GM18873 (cell line): ENCODE results near the gene IFT20.
"Not testable (repeated sequence)": the region's sequence is repeated elsewhere in the genome, so short reads cannot be mapped to it uniquely, and the experiment has no call there.

Experiments used
- ATAC-seq: cut with Tn5 transposase; IDR thresholded peaks from one replicate; pipeline ENCODE4 v1.9.1; 2021; ENCODE audit warnings: mild to moderate bottlenecking, moderate library complexity, moderate number of reproducible peaks; ENCODE audit not compliant: unreplicated experiment, low FRiP score

The IFT20 gene

GRCh38 chr17:28317099-28317965, 17.9 kb downstream of the IFT20 start:
- ATAC-seq, result no peak

DNA sequence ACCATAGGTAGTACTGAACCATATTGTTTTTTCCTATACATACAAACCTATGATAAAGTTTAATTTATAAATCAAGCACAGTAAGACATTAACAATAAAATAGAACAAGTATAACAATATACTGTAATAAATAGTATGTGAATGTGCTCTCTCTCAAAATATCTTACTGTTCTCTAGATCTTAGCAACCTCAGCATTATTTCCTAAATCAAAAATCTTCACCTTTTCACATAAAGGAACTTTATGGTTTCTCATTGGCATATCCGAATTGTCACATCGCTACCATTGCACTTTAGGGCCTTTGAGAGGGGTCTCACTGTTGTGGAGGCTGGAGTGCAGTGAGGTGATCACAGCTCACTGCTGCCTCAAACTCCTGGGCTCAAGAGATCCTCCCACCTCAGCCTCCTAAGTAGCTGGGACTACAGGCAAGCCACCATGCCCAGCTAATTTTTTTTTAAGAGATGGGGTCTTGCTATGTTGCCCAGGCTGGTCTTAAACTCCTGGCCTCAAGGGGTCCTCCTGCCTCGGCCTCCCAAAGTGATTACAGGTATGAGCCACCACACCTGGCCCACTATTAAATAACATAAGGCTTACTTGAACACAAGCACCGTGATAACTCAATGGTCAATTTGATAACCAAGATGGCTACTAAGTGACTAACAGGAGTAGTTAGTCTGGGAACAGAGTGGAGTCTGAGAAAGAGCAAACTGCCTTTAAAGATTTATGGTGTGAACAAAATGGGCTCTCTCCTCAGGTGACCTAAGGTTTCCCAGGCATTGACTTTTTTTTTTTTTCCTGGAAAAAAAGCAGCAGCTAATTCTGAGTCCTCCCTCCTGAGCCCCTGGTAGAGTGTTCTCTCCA, 19.2 kb downstream of the IFT20 start:
- no peak for ATAC-seq

- ATAC-seq, result no peak
These were observed 21.4 kb downstream of the IFT20 start for GRCh38 chr17:28313841-28314240.

- ATAC-seq, result no peak
These were observed 28.3 kb downstream of the IFT20 start for GRCh38 chr17:28306954-28307401.

DNA sequence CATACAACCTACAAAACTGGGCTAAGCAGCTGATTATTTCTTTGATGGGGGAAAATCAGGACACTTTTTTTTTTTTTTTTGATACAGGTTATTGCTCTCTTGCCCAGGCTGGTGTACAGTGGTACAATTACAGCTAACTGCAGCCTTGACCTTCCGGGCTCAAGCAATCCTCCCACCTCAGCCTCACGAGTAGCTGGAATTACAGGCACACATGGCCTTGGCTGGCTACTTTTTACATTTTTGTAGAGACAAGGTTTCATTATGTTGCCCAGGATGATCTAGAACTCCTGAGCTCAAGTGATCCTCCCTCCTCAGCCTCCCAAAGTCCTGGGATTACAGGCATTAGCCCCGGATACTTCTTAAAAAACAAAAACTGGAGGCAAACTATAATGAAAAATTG, 36.8 kb downstream of the IFT20 start:
- no peak for ATAC-seq

DNA sequence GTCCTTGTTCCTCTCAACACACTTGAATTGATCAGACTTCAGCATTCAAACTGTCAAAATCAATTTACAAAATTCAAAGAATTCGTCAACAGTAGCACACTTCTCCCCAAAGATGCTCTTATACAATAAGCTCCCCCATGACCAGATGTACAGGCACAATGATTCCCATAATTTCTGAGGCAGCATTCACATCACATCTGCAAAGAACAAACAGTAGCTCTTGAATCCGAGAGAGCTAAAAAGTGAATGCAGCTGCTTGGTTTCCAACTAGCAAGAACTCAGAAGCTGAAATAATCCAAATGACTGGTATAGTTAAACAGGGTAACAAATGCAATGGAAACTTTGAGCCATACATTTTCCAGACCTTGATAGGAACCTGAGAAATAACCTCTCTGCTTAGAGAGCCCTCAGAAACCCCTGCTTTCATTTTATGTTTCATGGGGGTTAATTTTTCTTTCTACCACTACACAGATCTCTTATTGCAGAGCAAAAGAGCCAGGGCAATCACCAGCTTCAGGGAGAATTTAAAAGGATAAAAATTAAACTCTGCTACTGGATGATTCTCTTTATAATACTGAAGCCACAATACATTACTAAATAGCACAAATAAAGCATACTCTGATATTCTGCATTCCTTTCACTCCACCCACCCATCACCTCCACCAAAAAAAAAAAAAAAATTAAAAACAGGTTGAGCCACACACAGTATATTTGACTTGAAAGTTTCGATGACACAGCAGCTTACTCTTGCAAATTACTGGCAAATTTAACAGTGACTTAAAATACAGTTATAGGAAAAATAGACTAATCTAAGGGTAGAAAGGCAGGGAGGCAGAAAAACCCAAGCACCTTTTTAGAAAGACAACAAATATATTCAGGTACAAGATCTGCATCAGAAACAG, 39.3 kb downstream of the IFT20 start:
- no peak for ATAC-seq

- ATAC-seq, result no peak
These were observed 41.3 kb downstream of the IFT20 start for GRCh38 chr17:28293994-28294393.

- ATAC-seq, result not testable (repeated sequence)
These were observed 42.4 kb downstream of the IFT20 start for GRCh38 chr17:28292878-28293277.

GRCh38 chr17:28291780-28292330, 43.4 kb downstream of the IFT20 start:
- ATAC-seq, result no peak

DNA sequence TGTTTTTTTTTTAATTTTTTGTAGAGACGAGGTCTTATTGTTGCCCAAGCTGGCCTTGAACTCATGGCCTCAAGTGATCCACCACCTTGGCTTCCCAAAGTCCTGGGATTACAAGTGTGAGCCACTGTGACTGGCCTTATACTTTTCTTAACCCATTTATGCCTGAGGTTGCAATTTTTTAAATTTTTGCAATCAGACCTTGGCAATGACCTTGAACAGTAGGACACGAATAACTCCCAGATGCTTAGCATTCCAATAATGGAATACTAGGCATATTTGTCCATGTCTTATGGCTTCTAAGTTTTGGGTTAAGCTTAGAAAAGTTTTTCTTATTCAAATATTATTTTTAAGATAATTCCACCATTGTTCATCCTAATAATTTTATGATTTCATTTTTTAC, 44.6 kb downstream of the IFT20 start:
- ATAC-seq, result no peak

GRCh38 chr17:28285965-28286364, 49.3 kb downstream of the IFT20 start:
- ATAC-seq, result no peak

- ATAC-seq, result no peak
These were observed 52.7 kb downstream of the IFT20 start for GRCh38 chr17:28282596-28282995.

DNA sequence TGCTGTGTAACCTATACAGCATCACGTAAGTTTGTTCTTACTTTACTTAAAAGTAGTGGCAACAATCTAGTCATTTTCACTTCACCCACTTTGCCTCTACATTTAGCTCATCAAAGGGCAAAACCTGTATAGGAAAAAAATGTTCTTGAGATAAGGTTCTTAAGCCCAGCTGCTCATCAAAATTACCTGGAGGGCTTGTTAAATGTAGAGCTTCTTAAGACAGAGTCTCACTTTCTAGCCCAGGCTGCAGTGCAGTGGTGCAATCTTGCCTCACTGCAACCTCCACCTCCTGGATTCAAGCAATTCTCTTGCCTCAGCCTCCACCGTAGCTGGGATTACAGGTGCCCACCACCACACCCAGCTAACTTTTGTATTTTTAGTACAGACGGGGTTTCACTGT, 54.4 kb downstream of the IFT20 start:
- ATAC-seq, result no peak

- no peak for ATAC-seq
These were observed 55.9 kb downstream of the IFT20 start for GRCh38 chr17:28279411-28279810.
